A549 (cell line): ENCODE results near the gene TMCC2. TPM values are rescaled to one million over a fixed set of nuclear protein-coding genes. Genes with fewer than 3 reads are reported as not detected.
A peak's percentile ranks its signal among the peaks of the same experiment; 100 is the strongest.

Experiments
- ATAC-seq, 2 experiments: fragments of 200-7000 bp in 1 of 2; fragments of >200 bp in 1 of 2; cut with Nextera tagmentation in 1 of 2; cut with Tn5 transposase in 1 of 2; 3 replicates each; pipeline versions ENCODE4 v1.8.0 to v1.9.1; 2018 to 2020; ENCODE audit warnings: mild to moderate bottlenecking in 1 of 2, moderate library complexity in 1 of 2
- CTCF ChIA-PET: fragments of 300-600 bp; sonication (Branson Sonifier 250); formaldehyde crosslinking; extraction: SDS; loops from one replicate; lab custom pipeline; 2021; ENCODE audit warnings: antibody characterized with exemption, inconsistent platforms; lab: Yijun Ruan, JAX
- POLR2A ChIA-PET: fragments of 350-600 bp; formaldehyde crosslinking; extraction: SDS; loops from one replicate; lab custom pipeline; 2021; ENCODE audit warnings: antibody characterized with exemption, inconsistent platforms; lab: Yijun Ruan, JAX
- DNase-seq, 2 experiments: peaks; one replicate each; pipeline versions ENCODE4 v3.0.0 to v3.0.0-alpha.2; 2011 to 2016; ENCODE audit warnings: low read depth in 1 of 2, low spot score in 1 of 2
- FAIRE-seq: peaks from 2 replicates; lab custom pipeline; 2011; peaks lifted over from hg19 to GRCh38; lab: Jason Lieb, UNC
- H3K27ac ChIP-seq, 2 experiments: fragments of >200 bp; sonication (Bioruptor Twin); formaldehyde crosslinking; 3 replicates each; pipeline ENCODE4 v1.5.1; 2016 to 2017
- H3K4me1 ChIP-seq: fragments of >200 bp; sonication (Bioruptor Twin); formaldehyde crosslinking; 3 replicates; pipeline ENCODE4 v1.6.1; 2016
- H3K4me2 ChIP-seq: fragments of >200 bp; sonication (Bioruptor Twin); formaldehyde crosslinking; 3 replicates; pipeline ENCODE4 v1.6.1; 2016
- H3K4me3 ChIP-seq: fragments of >200 bp; sonication (Bioruptor Twin); formaldehyde crosslinking; 3 replicates; pipeline ENCODE4 v1.5.1; 2016
- H3K9me3 ChIP-seq: fragments of >200 bp; sonication (Bioruptor Twin); formaldehyde crosslinking; 3 replicates; pipeline ENCODE4 v1.6.1; 2016
- ATOH8 ChIP-seq: fragments of 250-450 bp; sonication (Bioruptor Pico); IDR thresholded peaks from 2 replicates; pipeline ENCODE4 v1.5.0; 2020; ENCODE audit warnings: low read depth, mild to moderate bottlenecking, moderate library complexity
- CHD2 ChIP-seq: fragments of 150-350 bp; IDR thresholded peaks from 2 replicates; pipeline ENCODE4 v1.6.1; 2014; ENCODE audit warnings: low read length; ENCODE audit not compliant: partially characterized antibody
- EHF ChIP-seq: fragments of 250-450 bp; sonication (Bioruptor Pico); IDR thresholded peaks from 2 replicates; pipeline ENCODE4 v1.5.0; 2020; ENCODE audit warnings: mild to moderate bottlenecking
- FOSB ChIP-seq: fragments of 250-450 bp; sonication (Bioruptor Pico); IDR thresholded peaks from 2 replicates; pipeline ENCODE4 v1.5.0; 2020; ENCODE audit warnings: mild to moderate bottlenecking, moderate library complexity
- FOXS1 ChIP-seq: fragments of 250-450 bp; sonication (Bioruptor Pico); IDR thresholded peaks from 2 replicates; pipeline ENCODE4 v1.5.0; 2020; ENCODE audit warnings: mild to moderate bottlenecking, moderate library complexity
- HDAC2 ChIP-seq: fragments of 200-600 bp; sonication (generic); IDR thresholded peaks from 2 replicates; pipeline ENCODE4 v1.6.1; 2016
- HES2 ChIP-seq: fragments of >200 bp; sonication (Bioruptor Twin); formaldehyde crosslinking; IDR thresholded peaks from 2 replicates; pipeline ENCODE4 v1.6.1; 2016
- HEYL ChIP-seq: fragments of 250-450 bp; sonication (Bioruptor Pico); IDR thresholded peaks from 2 replicates; pipeline ENCODE4 v1.8.0; 2021; ENCODE audit warnings: mild to moderate bottlenecking, moderate library complexity
- HMGXB4 ChIP-seq: fragments of 250-450 bp; sonication (Bioruptor Pico); IDR thresholded peaks from 2 replicates; pipeline ENCODE4 v1.5.0; 2021; ENCODE audit warnings: mild to moderate bottlenecking, moderate library complexity, borderline replicate concordance
- HOXA7 ChIP-seq: fragments of 250-450 bp; sonication (Bioruptor Pico); IDR thresholded peaks from 2 replicates; pipeline ENCODE4 v1.5.0; 2020; ENCODE audit warnings: mild to moderate bottlenecking, moderate library complexity
- HOXB13 ChIP-seq: fragments of 250-450 bp; sonication (Bioruptor Pico); IDR thresholded peaks from 2 replicates; pipeline ENCODE4 v1.5.0; 2020; ENCODE audit warnings: low read depth, mild to moderate bottlenecking, moderate library complexity
- HOXB5 ChIP-seq: fragments of 250-450 bp; sonication (Bioruptor Pico); IDR thresholded peaks from 2 replicates; pipeline ENCODE4 v1.5.0; 2020; ENCODE audit warnings: mild to moderate bottlenecking, moderate library complexity
- MAFK ChIP-seq: fragments of 450-650 bp; IDR thresholded peaks from 2 replicates; pipeline ENCODE4 v1.6.1; 2014; ENCODE audit not compliant: partially characterized antibody
- MAX ChIP-seq: IDR thresholded peaks from 2 replicates; pipeline ENCODE4 v1.6.1; 2012
- MYC ChIP-seq: IDR thresholded peaks from 2 replicates; pipeline ENCODE4 v1.6.1; 2012; ENCODE audit warnings: mild to moderate bottlenecking, inconsistent platforms, low read length, improper control_type of control experiment, borderline replicate concordance
- NR3C1 ChIP-seq: fragments of >200 bp; sonication (Bioruptor Twin); formaldehyde crosslinking; IDR thresholded peaks from 3 replicates; pipeline ENCODE4 v1.6.1; 2017
- PBX3 ChIP-seq: IDR thresholded peaks from 2 replicates; pipeline ENCODE4 v1.6.1; 2012
- POLR2AphosphoS2 ChIP-seq: conservative IDR thresholded peaks from 2 replicates; pipeline ENCODE4 v1.6.1; 2012; ENCODE audit warnings: low read length, improper control_type of control experiment, inconsistent platforms
- RARB ChIP-seq: fragments of 250-450 bp; sonication (Bioruptor Pico); IDR thresholded peaks from 2 replicates; pipeline ENCODE4 v1.8.0; 2021; ENCODE audit warnings: mild to moderate bottlenecking, moderate library complexity
- RCOR1 ChIP-seq: fragments of 150-350 bp; IDR thresholded peaks from 2 replicates; pipeline ENCODE4 v1.6.1; 2014; ENCODE audit warnings: antibody characterized with exemption, low read length, low read depth
- REST ChIP-seq: fragments of 200-600 bp; sonication (generic); IDR thresholded peaks from 2 replicates; pipeline ENCODE4 v1.6.1; 2016; ENCODE audit warnings: antibody characterized with exemption, mild to moderate bottlenecking, moderate library complexity
- RFX5 ChIP-seq: fragments of 450-650 bp; IDR thresholded peaks from 2 replicates; pipeline ENCODE4 v1.7.1; 2014; ENCODE audit warnings: antibody characterized with exemption, mild to moderate bottlenecking, moderate library complexity
- RNF2 ChIP-seq: fragments of 200-600 bp; sonication (generic); IDR thresholded peaks from 2 replicates; pipeline ENCODE4 v1.6.1; 2016; ENCODE audit warnings: low read depth, mild to moderate bottlenecking, antibody characterized with exemption, moderate library complexity, borderline replicate concordance
- SREBF2 ChIP-seq: fragments of 450-650 bp; IDR thresholded peaks from 2 replicates; pipeline ENCODE4 v1.6.1; 2014; ENCODE audit warnings: mild to moderate bottlenecking, moderate library complexity
- USF2 ChIP-seq: fragments of 450-650 bp; IDR thresholded peaks from 2 replicates; pipeline ENCODE4 v1.6.1; 2014; ENCODE audit warnings: antibody characterized with exemption
- ZFP36 ChIP-seq: fragments of 450-650 bp; IDR thresholded peaks from 2 replicates; pipeline ENCODE4 v1.6.1; 2014; ENCODE audit warnings: borderline replicate concordance; ENCODE audit not compliant: partially characterized antibody
- ZNF302 ChIP-seq: fragments of 250-450 bp; sonication (Bioruptor Pico); IDR thresholded peaks from 2 replicates; pipeline ENCODE4 v1.9.0; 2021; ENCODE audit warnings: inconsistent platforms, mild to moderate bottlenecking, moderate library complexity
- WGBS: methylation state at CpG from one replicate; pipeline ENCODE4 v1.1.6; 2017; ENCODE audit errors: missing lambda C conversion rate; 5-methylcytosine and 5-hydroxymethylcytosine counted together
- polyA plus RNA-seq, 4 experiments: library from polyadenylated mRNA; depleted of rRNA in 3 of 4; stranded (reverse); fragments of >200 nt; fragmentation: RNase III in 1 of 4; extraction: RNeasy Plus Mini Kit Qiagen cat#74134 plus additional on column Dnase treatment in 1 of 4; gene quantifications; 2 replicates in 3 of 4; 3 replicates in 1 of 4; pipeline ENCODE4 v1.2.3, GENCODE V29; 2011 to 2017

The TMCC2 gene
- polyA plus RNA-seq, 2 of the 4 experiments (the other 2 are of a cell fraction): 1.7 to 3.2 TPM

- ChIA-PET POLR2A (interaction anchor here (0.7 to 1.8 kb wide), 2 partner anchors 49 to 50 kb away, joined by 3 to 5 read pairs; partner anchors contain the start of gene NUAK2), CTCF (interaction anchor here (0.6 to 89.2 kb wide), 10 partner anchors 14 to 458 kb away, joined by 3 to 3627 read pairs (median 12); partner anchors contain the start of genes KLHDC8A, NUAK2 and TMCC2)
- no peak for DNase-seq
- Histone ChIP-seq H3K4me3 (no peak overlapping the region), H3K9me3 (no peaks in the 10 kb centered on the region), H3K27ac (peak overlapping the region in 1 of 2 experiments; percentile 93; a peak in 4 of 6 replicates), H3K4me1 (peaks cover 62% of the 10 kb centered on the region), H3K4me2 (no peak overlapping the region; the same call in 2 of the 3 replicates)
- no peak for ATAC-seq
- no peak for FAIRE-seq
- WGBS: 94% methylated on average over 17 of the region's 18 CpGs
- TF ChIP-seq CHD2: no peak
- no peak for TF ChIP-seq HOXA7 (CRISPR knock-in tag)
- no peak for TF ChIP-seq RNF2
- TF ChIP-seq USF2: no peak
- TF ChIP-seq FOSB (CRISPR knock-in tag): no peak
- TF ChIP-seq FOXS1: no peak
- no peak for TF ChIP-seq RCOR1
- no peak for TF ChIP-seq MAFK
- TF ChIP-seq EHF (CRISPR knock-in tag): no peak
- no peak for TF ChIP-seq HDAC2
- TF ChIP-seq MYC: no peak
- no peak for TF ChIP-seq MAX
- TF ChIP-seq HOXB13 (CRISPR knock-in tag): no peak
- TF ChIP-seq ATOH8 (CRISPR knock-in tag): no peak
- TF ChIP-seq POLR2AphosphoS2: no peak
- TF ChIP-seq ZFP36: no peak
- no peak for TF ChIP-seq NR3C1
- no peak for TF ChIP-seq PBX3
- TF ChIP-seq RFX5: no peak
Observed at GRCh38 chr1:205271745-205272144, 44.0 kb downstream of the TMCC2 start.

- 0 out of 6 replicates have a peak, but pooled peaks of 1 of the 2 experiments have one; percentile 6 for ATAC-seq
- WGBS: 69% methylated on average over 3 of the region's 3 CpGs
- Histone ChIP-seq H3K27ac (peak overlapping the region; percentile 83 to 93), H3K9me3 (no peaks in the 10 kb centered on the region), H3K4me1 (peaks cover 67% of the 10 kb centered on the region), H3K4me3 (no peak overlapping the region), H3K4me2 (no peak overlapping the region; the same call in 2 of the 3 replicates)
- no peak for FAIRE-seq
- DNase-seq: no peak
- POLR2A ChIA-PET: interaction anchor here (0.5 to 4.4 kb wide), 3 partner anchors 29 to 52 kb away, joined by 3 to 25 read pairs (median 19); partner anchors contain the start of gene NUAK2
- CTCF ChIA-PET: interaction anchor here (0.6 to 89.2 kb wide), 15 partner anchors 13 to 458 kb away, joined by 3 to 3627 read pairs (median 4); partner anchors contain the start of genes KLHDC8A, NUAK2 and TMCC2
- TF ChIP-seq HEYL (CRISPR knock-in tag) (no peak), FOXS1 (no peak), HOXB5 (CRISPR knock-in tag) (no peak), RCOR1 (no peak), ZNF302 (no peak), HMGXB4 (CRISPR knock-in tag) (no peak), RFX5 (no peak), USF2 (no peak), REST (no peak), RARB (CRISPR knock-in tag) (no peak), HES2 (no peak), HOXB13 (CRISPR knock-in tag) (no peak), SREBF2 (no peak)
Observed at GRCh38 chr1:205272536-205272935, 44.8 kb downstream of the TMCC2 start.
